HL-60 (cell line): ENCODE data around the gene TBC1D22A.

Experiments
- CTCF ChIP-seq: IDR thresholded peaks from one replicate; pipeline ENCODE4 v1.5.1; 2011; ENCODE audit warnings: low read length, control low read depth, inconsistent platforms; ENCODE audit not compliant: insufficient read depth
- GABPA ChIP-seq: IDR thresholded peaks from 2 replicates; pipeline ENCODE4 v1.6.1; 2012; ENCODE audit warnings: low read depth
- POLR2AphosphoS5 ChIP-seq: IDR thresholded peaks from 2 replicates; pipeline ENCODE4 v1.6.1; 2012; ENCODE audit warnings: low read depth

GRCh38 chr22:46742576-46743221 lies 19.8 kb upstream of the TBC1D22A start:
- no peak for TF ChIP-seq CTCF
- no peak for TF ChIP-seq POLR2AphosphoS5
- no peak for TF ChIP-seq GABPA
